Inferior parietal cortex (tissue), 1 donor: Measurements from ENCODE around the gene SLC38A3.

Experiments used
- DNase-seq: peaks from one replicate; pipeline ENCODE4 v3.0.0-alpha.2; 2016; ENCODE audit errors: extremely low spot score

The SLC38A3 gene

DNA sequence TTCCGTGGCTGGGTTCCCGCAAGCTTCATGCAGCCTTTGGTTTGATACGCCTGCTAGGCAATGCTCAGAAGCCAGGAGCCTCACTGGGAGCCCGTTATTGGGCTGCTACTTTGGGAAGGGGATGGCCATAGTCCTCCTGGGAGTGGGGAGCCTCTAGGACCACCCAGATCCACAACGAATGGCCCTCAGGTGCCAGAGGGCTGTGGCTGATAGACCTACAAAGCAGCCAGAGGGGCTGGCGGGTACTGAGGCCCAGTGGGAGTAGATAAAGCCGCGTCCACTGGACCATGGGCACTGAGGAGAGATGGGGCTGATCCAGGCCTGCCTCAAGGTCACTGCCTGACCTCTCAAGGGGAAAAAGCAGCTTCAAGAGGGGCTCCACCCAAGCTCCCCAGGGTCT lies 12.9 kb upstream of the SLC38A3 start:
- DNase-seq = no peak

DNA sequence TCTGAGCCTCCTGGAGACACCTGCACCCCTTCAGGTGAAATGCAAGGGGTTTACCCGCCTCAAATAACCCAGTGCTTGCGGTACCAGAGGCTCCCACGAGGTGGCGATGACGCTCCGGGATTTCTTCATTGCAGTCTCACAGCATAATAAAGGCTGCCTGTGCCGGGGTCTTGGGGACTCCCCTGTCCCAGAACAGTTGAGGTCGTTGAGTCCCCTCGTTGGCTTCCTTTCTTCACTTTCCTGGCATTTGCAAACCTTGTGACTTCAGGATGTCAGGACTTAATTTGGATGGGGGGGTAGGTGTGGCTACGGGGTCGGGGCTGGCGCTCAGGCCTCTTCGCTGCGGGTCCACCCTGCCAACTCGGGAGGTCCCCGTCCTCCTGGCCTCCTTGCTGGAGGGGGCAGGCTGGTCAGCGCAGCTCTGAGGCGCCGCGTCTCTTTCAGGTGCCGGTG lies 12.4 kb upstream of the SLC38A3 start:
- DNase-seq = peak; percentile 79

DNA sequence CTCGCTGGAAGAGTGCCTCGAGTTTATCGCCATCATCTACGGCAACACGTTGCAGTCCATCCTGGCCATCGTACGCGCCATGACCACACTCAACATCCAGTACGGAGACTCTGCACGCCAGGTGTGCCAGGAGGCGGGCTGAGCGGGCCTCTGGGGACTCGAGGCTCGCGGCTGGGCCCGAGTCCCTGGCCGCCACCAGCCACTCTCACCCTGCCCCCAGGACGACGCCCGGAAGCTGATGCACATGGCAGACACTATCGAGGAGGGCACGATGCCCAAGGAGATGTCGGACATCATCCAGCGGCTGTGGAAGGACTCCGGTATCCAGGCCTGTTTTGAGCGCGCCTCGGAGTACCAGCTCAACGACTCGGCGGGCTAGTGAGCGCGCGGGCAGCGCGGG lies 11.8 kb upstream of the SLC38A3 start:
- no peak for DNase-seq

DNA sequence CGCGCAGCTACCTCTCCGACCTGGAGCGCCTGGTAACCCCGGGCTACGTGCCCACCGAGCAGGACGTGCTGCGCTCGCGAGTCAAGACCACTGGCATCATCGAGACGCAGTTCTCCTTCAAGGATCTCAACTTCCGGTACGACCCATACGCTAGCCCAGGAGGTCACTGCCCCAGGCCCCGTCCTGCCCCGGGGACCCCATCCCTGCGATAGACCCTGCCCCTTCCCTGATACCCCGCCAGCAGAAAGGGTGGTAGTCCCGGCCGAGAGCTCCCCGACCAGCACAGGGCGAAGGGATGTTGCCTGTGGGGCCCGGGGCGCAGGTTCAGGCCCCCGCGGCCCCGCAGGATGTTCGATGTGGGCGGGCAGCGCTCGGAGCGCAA lies 11.3 kb upstream of the SLC38A3 start:
- no peak for DNase-seq

DNA sequence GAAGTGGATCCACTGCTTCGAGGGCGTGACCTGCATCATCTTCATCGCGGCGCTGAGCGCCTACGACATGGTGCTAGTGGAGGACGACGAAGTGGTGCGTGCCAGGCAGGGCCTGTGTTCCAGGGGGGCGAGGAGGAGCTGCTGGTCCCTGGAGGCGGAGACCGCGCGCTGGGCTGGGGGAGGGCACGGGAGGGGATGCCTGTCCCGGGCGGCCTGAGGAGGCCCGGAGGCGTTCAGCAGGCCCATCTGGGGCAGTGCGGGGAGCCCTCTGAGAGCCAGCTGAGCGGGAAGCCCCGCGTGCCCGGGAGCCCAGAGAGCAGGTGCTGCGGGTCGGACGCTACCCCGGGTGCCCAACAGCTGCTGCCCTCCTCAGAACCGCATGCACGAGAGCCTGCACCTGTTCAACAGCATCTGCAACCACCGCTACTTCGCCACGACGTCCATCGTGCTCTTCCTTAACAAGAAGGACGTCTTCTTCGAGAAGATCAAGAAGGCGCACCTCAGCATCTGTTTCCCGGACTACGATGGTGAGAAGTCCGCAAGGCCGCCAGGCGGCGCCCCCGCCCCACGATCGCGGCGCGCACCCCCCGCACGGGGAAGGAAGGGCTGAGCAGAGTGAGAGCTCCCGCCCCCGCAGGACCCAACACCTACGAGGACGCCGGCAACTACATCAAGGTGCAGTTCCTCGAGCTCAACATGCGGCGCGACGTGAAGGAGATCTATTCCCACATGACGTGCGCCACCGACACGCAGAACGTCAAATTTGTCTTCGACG lies 10.8 kb upstream of the SLC38A3 start:
- DNase-seq = peak; percentile 56

DNA sequence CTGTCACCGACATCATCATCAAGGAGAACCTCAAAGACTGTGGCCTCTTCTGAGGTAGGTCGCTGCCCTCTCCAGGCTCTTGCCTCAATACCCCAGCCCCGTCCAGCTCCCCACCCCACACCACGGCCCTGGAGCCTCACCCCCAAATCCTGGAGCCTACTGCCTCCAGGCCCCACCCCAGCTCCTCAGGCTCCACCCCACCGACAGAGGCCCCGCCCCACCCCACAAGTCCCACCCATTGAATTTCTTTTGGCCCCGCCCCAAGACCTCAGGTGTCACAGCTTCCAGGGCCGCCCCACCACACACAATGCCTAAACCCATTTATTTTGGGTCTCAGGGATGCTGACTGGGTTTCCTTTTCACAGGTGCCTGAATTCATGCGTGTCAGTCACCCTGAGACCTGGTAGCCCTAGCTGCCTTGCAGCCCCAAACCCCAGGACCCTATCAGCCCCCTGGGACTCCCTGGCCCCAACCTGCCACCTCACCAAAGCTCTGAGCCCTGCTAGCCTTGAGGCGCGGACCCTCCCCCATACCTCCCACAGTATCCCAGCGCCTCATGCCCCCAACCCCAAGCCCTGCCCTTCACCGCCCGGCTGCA lies 10.1 kb upstream of the SLC38A3 start:
- no peak for DNase-seq

DNA sequence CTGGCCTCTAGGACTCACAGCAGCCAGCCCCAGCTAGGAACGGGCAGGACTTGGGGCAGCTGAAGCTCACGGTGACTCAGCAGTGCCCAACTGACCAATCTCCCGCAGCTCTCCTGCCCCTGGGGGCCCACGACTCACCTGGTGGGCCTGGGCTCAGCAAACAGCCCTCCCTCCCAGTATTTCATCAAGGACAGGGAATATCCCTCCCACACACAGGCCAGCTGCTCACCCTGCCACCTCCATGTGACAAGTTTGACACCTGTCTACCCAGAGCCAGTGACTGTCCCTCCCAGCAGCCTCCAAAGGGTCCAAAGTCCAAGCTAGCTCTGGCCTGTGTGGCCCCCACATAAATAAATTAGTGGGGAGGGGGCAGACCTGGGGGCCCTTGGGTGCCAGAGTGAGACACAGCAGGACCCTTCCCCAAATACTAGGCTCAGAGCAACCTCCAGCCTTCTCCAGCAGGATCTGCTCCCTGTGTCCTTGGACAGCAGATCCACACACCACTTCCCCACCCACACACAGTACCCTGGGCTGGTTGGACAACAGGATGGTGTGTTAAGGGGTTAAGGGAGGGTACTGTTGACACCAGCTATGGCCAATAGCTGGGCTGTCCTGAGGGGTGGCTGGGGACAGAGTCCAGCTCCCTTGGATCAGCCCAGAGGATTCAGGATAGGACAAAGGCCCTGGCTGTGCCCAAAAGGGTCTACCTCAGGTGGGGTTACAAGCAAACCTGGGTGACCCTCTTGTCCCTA lies 9.4 kb upstream of the SLC38A3 start:
- no peak for DNase-seq

DNA sequence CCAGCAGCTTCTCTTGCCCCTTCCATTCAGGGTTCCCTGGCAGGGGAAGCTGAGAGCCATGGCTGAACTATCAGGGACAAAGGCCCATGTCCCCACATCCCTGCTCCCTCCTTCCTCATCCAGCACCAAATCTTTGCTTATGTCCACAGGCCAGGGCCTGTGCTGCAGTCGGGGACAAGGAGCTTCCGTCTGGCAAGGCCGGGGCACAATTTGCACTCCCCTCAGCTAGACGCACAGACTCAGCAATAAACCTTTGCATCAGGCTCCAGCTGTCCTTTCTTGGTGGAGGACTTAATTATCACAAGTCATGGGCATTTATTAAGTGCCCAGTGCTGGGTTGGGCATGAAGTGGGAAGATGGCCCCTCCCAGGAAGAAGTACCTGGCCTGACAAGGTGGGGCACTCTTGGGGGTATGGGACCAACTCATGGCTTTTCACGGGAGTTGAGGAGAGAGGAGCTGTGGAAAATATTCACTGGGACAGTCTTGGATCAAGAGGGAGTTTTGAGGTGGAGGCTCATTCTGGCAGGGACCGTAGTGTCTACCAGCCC lies 8.7 kb upstream of the SLC38A3 start:
- no peak for DNase-seq

DNA sequence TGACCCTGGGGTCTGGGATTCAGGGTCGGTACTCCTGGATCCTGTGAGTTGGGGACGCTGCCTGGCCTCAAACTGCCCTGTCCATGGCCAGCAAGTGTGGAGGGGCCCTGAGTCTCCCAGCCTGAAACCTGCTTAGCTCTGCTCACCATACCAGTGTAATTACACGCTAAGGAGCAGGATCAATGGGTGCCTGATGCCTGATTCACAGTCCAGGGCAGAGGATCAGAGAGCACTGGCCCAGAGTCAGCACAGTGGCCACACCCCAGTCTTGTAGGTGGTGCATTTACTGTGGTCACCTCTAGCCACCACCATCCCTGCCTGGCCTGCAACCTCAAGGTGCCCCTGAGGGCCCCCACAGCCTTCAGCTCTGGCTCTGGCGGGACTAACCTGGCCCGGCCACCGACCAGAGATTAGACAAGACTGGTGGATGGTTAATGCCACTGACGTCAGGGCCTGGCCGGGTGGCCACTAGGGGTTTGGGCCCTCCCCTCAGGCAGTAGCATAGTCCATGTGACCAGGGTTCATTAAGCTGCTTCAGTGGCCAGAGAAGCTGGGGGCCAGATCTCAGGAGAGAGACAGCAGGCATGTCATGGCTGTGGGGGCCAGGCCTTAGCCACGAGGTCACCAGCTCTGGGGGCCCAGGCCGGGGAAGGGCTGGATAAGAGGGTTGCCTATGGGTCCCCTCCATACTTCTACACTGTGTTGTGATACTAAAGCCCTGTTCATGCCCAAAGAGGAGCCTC lies 3.3 kb upstream of the SLC38A3 start:
- DNase-seq = no peak

DNA sequence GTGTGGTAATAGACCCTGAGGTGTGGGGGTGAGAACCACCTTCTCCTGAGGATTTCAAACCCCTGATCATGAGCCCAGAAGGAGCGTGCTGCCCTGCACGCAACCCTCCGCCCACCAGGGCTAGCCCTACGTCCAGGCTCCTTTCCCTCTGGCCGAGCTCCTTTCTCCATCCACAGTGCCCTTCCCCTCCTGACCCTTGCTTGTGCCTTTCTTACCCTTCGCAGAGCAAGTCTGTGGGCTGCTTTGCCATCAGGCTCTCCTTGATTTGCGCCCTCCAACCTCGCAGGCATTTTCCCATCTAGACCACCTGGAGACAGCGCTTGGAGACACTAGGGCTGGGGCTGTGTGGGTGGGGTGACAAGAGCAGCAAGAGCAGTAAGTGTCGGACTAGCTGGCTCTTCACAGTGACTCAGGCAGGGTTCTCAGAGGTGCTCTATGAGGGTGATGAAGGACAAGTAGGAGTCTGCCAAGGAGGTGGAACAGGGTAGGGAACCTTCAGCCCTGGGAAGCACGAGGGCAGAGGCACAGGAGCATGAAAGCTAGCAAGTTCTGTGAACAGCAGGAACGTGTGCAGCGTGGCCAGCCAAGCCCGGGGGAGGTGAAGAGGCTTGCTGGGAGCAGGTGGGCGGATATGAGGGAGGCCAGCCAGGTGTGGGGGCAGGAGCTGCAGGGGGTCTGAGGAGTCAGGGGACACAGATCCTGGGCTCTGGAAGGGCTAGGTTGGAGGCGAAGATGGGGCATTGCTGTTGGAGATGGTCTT lies 2.5 kb upstream of the SLC38A3 start:
- DNase-seq = no peak

DNA sequence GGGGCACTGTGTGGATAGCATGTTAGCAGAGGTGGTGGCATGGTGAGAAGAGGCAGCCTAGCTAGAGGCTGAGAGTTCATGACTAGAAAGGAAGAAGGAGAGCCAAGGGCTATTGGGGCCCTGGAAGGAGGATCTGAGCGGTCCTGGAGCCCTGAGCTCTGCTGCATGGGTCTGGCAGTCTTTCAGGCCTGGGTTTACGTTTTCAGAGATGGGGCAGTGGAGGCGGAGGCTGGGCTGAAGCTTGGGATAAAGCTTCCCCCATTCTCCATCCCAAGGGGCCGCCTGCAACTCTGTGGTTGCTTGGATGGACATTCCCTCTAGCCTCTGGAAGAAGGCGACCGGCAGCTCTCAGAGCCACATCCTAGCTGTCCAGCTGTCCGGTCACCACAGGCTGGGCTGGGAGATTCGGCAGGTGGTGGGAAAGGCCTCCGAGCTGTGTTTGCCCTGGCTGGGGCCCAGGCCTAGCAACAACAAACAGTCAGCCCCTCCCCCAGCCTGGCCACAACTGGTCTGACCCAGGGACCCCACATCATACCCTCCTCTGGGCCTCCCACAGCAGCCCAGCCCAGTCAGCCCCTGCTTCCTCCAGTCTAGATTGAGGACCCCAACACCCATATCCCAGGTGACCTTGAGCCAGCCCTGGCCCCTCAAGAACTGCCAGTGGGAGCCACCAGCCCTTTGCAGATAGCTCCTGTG lies 1.8 kb upstream of the SLC38A3 start:
- DNase-seq = no peak

DNA sequence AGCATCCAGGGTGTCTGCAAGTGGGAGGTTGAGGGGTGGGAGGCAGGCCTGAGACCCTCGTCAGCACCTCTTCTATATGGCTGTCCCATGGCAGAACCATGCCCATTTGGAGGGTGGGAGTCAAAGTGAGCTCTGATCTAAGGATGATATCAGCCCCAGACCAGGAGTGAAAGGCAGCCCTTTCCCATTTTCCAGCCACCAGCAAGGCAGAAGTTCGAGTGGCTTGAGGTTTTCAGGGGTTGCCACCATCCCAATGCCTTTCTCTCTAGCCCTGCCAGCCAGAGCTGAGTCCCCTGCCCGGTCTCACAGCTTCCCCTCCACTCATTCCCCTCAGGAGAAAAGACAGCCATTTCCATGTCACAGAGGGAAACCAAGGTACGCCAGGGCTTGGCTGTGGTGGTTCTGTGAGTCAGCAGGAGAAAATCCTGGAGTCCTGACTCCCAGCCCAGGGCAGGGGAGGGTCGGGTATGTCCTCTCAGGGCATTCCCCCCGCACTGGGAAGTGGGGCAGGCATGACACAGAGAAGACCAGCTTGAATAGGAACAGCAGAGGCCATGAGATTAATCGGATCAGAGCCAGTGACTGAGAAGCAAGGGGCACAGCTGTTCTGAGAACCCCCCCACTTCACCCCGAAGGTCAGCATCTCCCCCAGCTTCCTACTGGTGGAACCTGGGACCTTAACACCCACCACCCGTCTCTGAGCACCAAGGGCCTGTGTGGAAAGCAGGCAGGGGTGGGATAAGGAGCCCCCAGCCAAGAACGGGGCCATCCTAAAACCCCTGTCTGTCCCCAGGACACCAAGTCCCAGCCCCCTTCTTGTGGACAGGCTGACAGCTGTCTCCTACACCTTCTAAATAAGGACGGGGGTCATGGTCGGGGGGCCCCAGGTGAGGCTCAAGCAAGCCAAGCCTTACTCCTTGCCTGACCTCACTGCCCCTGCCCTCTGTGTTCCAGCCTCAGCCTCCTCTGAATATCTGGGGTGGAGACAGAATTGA lies 965 bp upstream of the SLC38A3 start:
- no peak for DNase-seq

DNA sequence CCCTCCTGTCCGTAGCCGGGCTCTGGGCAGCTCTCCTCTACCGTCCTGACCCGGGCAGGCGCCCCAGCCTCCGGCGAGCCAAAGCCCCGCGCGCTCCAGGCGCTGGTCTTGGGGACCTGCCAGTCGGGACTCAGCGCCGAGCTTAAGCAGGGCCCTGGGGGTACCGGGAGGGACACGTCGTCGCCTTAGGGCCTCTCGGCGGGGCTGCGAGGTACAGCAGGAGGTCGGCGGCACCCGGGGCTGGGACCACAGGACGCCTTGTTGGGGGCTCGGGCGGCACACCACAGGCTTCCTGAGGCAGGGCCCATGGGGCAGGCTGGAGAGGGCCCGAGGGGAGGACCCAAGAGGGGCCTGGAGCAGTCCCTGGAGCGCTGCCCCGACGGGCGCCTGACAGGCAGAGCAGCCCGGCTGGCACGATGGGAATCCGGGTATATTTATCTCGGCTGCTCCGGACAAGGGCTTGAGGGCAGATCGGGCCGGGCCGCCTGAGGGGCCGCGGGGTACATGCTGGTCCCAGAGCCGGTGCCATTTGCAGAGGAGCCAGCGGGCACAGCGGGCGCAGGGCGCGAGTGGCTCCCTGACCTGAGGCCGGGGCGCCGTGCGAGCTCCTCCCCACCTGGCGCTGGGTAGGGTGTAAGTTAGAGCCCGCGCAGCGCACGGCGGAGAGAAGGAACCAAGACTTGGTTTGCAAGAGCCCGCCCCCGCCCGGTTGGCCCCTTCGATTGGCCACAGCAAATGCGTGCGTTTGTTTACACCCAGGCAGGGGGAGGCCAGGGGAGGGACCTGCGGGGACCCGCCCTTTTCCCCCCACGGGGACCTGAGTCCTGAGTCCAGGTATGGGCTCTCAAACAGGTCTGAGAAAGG lies 574 bp downstream of the SLC38A3 start:
- DNase-seq = no peak

DNA sequence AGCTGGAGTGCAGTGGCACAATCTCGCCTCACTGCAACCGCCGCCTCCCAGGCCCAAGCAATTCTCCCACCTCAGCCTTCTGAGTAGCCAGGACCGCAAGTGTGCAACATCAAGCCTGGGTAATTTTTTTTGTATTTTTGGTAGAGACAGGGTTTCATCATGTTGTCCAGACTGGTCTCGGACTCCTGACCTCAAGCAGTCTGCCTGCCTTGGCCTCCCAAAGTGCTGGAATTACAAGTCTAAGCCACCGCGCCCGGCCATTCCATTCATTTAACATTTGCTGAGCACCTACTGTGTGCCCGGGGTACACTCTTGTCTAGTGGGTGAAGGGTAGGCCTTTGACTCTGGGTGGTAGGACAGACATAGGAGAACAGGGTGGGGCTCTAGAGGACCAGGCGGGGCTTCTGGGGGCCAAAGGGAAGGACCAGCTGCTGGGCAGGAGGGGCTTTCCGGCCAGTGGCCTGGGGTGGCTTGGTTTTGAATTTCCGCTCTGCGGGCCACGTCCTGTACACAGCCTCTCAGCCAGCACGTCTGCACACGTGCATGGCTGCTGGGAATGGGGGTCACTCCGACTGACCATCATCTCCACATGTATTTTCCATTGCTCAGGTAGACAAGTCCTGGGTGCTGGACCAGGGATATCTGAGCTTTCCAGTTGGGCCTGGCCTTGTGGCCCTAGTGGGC lies 2.4 kb downstream of the SLC38A3 start:
- no peak for DNase-seq

DNA sequence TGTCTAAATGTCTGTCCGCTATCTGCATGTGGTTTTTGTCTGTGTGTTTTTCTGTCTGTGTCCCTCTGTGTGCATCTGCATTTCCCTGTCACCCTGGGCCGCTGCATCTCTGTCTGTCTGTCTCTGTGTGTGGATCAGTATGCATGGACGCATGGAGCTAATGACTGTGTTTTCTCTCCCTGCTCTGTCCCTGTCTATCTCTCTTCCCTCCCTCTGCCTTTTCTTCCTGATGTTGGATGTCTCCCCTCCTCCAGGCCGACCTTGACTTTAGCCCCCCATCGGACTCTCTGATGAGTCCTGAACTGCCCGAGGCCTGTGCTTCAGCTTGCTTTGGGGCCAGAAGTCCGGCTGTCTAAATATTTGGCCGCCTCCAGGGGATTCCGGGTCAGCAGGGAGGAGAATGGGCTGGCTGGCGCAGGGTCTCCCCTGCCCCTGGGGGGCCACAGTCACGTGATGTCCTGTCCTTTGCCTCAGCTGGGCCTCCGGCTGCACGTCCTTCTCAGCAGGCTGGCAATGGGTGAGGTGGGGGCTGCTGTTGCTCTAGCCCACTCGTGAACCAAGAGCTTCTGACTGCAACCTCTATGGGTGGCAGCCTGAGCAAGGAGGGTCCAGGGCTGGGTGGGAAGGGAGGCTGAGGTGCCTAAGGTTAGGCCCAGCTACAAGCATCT lies 3.7 kb downstream of the SLC38A3 start:
- DNase-seq = no peak

DNA sequence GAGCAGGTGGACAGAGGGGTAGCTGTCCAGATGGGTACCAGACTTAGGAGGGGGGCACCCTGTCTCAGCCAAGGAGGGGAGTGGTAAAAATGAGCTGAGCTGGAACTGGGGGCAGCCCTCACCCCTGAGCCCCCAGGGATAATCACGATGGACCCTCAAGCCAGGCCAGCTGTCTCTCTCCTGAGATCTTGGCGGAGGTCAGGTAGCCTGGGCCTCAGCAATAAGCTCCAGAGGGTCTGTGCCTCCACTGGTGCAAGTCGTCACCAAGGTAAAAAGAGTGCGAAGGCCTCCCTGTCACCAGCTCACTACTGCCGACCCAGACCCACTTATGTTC lies 5.1 kb downstream of the SLC38A3 start:
- no peak for DNase-seq
